Muscle layer of duodenum (tissue), 2 donors: ENCODE results near the gene LMF1.
"Not testable (repeated sequence)": the region's sequence is repeated elsewhere in the genome, so short reads cannot be mapped to it uniquely, and the experiment has no call there.

Source experiments
- H3K27ac ChIP-seq: one replicate; pipeline ENCODE4 v1.7.0; 2013; ENCODE audit warnings: mild to moderate bottlenecking, low read length
- H3K27me3 ChIP-seq: one replicate; pipeline ENCODE4 v1.7.0; 2013; ENCODE audit warnings: low read depth, mild to moderate bottlenecking, control low read depth, low read length
- H3K36me3 ChIP-seq, 2 donors: one replicate each; pipeline ENCODE4 v1.7.0; 2013; ENCODE audit warnings: low read length in 2 of 2, control low read depth in 1 of 2, mild to moderate bottlenecking in 1 of 2; ENCODE audit not compliant: insufficient read depth in 2 of 2, control insufficient read depth in 1 of 2
- H3K4me1 ChIP-seq, 2 donors: one replicate each; pipeline ENCODE4 v1.7.0; 2013; ENCODE audit warnings: low read length in 2 of 2, mild to moderate bottlenecking in 2 of 2, control low read depth in 1 of 2, moderate library complexity in 1 of 2; ENCODE audit not compliant: insufficient read depth in 2 of 2, control insufficient read depth in 1 of 2
- H3K4me3 ChIP-seq, 2 donors: one replicate each; pipeline ENCODE4 v1.7.0; 2013; ENCODE audit warnings: low read length in 2 of 2, low read depth in 1 of 2, mild to moderate bottlenecking in 1 of 2
- H3K9me3 ChIP-seq, 2 donors: one replicate each; pipeline ENCODE4 v1.7.0; 2013; ENCODE audit warnings: low read length in 2 of 2, control low read depth in 1 of 2, mild to moderate bottlenecking in 1 of 2; ENCODE audit not compliant: control insufficient read depth in 1 of 2
- donor health status: healthy.

LMF1 gene

GRCh38 chr16:824194-824593 lies 146.6 kb downstream of the LMF1 start:
- H3K4me3 ChIP-seq, result no peak overlapping the region
- H3K27me3 ChIP-seq, result peaks cover 2% of the 10 kb centered on the region
- H3K4me1 ChIP-seq, result peaks cover 0 to 6% of the 10 kb centered on the region in 2 donors
- H3K9me3 ChIP-seq, result no peaks in the 10 kb centered on the region
- H3K27ac ChIP-seq, result no peak overlapping the region
- H3K36me3 ChIP-seq, result no peaks in the 10 kb centered on the region

GRCh38 chr16:822909-823297 lies 147.9 kb downstream of the LMF1 start:
- no peak overlapping the region for H3K4me3 ChIP-seq
- H3K27ac ChIP-seq, result no peak overlapping the region
- no peaks in the 10 kb centered on the region for H3K9me3 ChIP-seq
- no peaks in the 10 kb centered on the region for H3K36me3 ChIP-seq
- peaks cover 0 to 6% of the 10 kb centered on the region in 2 donors for H3K4me1 ChIP-seq
- H3K27me3 ChIP-seq, result peaks cover 8% of the 10 kb centered on the region

DNA sequence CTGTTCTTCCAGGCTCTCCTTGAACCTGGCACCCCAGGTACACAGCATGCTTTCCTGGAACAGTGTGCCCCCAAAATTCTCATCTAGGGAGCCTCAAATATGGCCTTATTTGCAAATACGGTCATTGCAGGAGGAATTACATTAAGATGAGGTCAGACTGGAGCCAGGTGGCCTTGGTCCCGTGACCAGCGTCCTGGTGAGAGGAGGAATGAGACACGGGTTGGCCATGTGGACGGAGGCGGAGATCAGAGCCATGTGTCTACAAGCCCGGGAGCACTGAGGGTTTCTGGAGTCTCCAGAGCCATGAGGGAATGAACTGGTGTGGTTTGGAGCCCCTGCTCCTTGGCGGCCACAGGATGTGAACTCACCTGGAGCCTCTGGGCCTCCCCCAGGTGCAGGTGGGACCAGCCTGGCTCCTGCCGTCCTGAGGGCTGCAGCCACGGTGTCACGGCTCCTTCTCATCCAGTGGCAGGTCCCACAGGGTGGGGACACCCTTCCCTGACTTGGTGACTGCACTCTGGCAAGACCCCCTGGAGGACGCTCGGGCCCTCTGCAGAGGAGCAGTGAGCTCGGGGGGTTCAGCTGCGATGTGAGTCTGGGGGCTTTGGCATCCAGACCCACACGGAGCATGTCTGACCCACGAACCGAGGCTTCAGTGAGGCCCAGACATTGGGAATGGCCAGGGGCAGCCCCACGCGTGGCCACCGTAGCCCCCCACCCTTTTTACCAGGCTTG lies 148.4 kb downstream of the LMF1 start:
- Histone ChIP-seq H3K4me3 (no peak overlapping the region), H3K27me3 (peaks cover 8% of the 10 kb centered on the region)

GRCh38 chr16:821751-822150 lies 149.0 kb downstream of the LMF1 start:
- peaks cover 0 to 6% of the 10 kb centered on the region in 2 donors for H3K4me1 ChIP-seq
- H3K36me3 ChIP-seq, result no peaks in the 10 kb centered on the region
- H3K9me3 ChIP-seq, result no peaks in the 10 kb centered on the region
- H3K4me3 ChIP-seq, result no peak overlapping the region
- H3K27me3 ChIP-seq, result peaks cover 8% of the 10 kb centered on the region
- H3K27ac ChIP-seq, result no peak overlapping the region

More for the DNA sequence above, 148.4 kb downstream of the LMF1 start:
- Histone ChIP-seq H3K36me3 (no peaks in the 10 kb centered on the region), H3K4me1 (peaks cover 0 to 6% of the 10 kb centered on the region in 2 donors), H3K27ac (no peak overlapping the region), H3K9me3 (no peaks in the 10 kb centered on the region)

- H3K4me1 ChIP-seq, result peaks cover 0 to 6% of the 10 kb centered on the region in 2 donors
- H3K27ac ChIP-seq, result no peak overlapping the region
- no peaks in the 10 kb centered on the region for H3K9me3 ChIP-seq
- peaks cover 8% of the 10 kb centered on the region for H3K27me3 ChIP-seq
- H3K4me3 ChIP-seq, result no peak overlapping the region
- H3K36me3 ChIP-seq, result no peaks in the 10 kb centered on the region
Observed at GRCh38 chr16:820748-821147, 150.0 kb downstream of the LMF1 start.

DNA sequence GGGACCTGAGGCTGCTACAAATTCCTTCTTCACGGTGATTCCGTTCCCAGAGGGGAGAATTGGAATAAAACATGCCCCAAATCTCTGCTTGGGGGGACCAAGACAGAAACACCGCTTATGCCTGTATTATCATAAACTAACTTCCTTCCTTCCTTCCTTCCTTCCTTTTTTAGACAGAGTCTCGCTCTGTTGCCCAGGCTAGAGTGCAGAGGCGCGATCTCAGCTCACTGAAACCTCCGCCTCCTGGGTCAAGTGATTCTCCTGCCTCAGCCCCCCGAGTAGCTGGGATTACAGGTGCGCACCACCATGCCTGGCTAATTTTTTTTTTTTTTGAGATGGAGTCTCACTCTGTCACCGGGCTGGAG lies 150.8 kb downstream of the LMF1 start:
- not testable (repeated sequence) for H3K4me1 ChIP-seq, H3K27me3 ChIP-seq, H3K27ac ChIP-seq, H3K4me3 ChIP-seq, H3K9me3 ChIP-seq, H3K36me3 ChIP-seq

GRCh38 chr16:819336-820043 lies 151.3 kb downstream of the LMF1 start:
- Histone ChIP-seq H3K9me3 (no peaks in the 10 kb centered on the region), H3K27ac (no peak overlapping the region), H3K4me3 (no peak overlapping the region), H3K4me1 (no peaks in the 10 kb centered on the region), H3K27me3 (peaks cover 8% of the 10 kb centered on the region), H3K36me3 (no peaks in the 10 kb centered on the region)

DNA sequence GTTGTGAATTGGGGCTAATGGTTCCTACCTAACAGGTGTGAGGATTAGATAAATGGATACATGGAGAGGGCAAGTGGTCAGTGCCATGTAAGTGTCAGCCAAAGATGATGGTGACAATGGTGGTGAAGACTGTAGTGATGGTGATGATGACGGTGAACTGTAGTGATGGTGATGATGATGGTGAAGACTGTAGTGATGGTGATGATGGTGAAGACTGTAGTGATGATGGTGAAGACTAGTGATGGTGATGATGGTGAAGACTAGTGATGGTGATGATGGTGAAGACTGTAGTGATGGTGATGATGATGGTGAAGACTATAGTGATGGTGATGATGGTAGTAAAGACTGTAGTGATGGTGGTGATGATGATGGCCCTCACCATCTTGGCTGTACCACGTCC lies 152.2 kb downstream of the LMF1 start:
- Histone ChIP-seq H3K4me1 (no peaks in the 10 kb centered on the region), H3K36me3 (no peaks in the 10 kb centered on the region), H3K27me3 (peaks cover 8% of the 10 kb centered on the region), H3K27ac (no peak overlapping the region), H3K4me3 (no peak overlapping the region), H3K9me3 (no peaks in the 10 kb centered on the region)

GRCh38 chr16:818132-818531 lies 152.7 kb downstream of the LMF1 start:
- Histone ChIP-seq H3K9me3 (no peaks in the 10 kb centered on the region), H3K27ac (no peak overlapping the region), H3K36me3 (no peaks in the 10 kb centered on the region), H3K4me1 (no peaks in the 10 kb centered on the region), H3K4me3 (no peak overlapping the region), H3K27me3 (peaks cover 8% of the 10 kb centered on the region)

DNA sequence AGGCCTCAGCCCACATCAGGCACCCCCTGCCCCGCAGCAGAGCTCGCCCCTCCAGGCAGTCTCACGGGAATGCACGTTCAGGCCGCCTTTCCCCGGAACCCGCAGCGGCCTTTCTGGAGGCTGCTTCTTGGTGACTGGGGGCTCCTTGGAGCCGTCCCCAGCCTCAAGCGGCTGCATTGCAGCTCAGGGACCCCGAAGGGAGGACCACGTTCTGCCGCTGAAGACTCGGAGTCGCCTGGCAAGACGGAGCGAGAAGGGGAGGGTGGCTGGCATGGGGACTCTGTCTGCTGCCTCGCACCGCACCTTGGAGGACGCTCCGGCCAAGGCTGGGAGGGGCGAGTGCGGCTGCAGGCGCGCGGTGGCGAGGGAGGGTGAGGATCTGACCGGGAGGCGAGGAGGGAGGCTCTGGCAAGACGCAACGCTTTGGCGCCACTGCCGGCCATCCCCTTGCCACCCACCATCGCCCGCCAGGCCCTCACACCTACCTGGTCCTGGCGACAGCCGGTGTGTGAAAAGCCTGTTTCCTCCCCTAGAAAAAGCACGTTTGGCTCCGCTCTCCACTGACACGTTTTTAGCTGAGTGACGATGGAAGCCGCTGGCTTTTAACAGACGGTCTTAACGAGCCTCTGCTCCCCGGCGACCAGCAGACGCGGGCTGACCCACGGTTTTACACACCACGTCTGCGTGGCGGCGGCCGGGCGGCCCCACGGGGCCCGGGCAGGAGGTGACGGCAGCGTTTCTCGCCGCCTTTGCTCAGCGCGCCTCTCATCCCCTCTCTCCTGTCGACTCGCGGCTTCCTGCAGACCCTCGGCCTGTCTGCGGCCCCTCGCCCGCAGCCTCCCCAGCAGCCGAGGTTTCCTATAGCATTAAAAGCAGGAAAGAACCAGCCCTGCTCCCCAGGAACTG lies 153.5 kb downstream of the LMF1 start:
- Histone ChIP-seq H3K4me3 (no peak overlapping the region), H3K4me1 (no peaks in the 10 kb centered on the region), H3K9me3 (peaks cover 0 to under 1% of the 10 kb centered on the region in 2 donors), H3K27me3 (peaks cover 12% of the 10 kb centered on the region), H3K36me3 (no peaks in the 10 kb centered on the region), H3K27ac (no peak overlapping the region)

DNA sequence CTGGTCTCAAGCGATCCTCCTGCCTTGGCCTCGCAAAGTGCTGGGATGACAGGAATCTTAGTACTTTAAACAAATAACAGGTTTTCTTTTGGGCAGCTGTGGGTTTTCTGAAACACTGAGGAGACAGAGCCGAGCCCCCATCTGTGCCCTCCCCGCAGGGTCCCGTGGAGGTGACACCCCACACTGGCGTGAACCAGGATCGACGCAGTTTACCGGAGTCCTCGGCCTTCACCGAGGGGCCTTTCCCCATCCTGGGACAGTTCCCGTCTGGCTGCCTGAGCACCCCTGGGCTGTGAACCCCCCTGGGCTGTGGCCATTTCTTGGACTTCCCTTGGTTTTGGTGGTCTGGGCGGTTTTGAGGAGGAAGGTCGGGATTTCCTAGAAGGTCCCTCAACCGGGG lies 154.9 kb downstream of the LMF1 start:
- Histone ChIP-seq H3K27me3 (peaks cover 12% of the 10 kb centered on the region), H3K4me1 (no peaks in the 10 kb centered on the region), H3K36me3 (no peaks in the 10 kb centered on the region), H3K9me3 (peaks cover 0 to 2% of the 10 kb centered on the region in 2 donors), H3K27ac (no peak overlapping the region), H3K4me3 (no peak overlapping the region)
